M059J (cell line): ENCODE data around the gene GINS2. TPM values are rescaled to one million over a fixed set of nuclear protein-coding genes. Genes with fewer than 3 reads are reported as not detected.

Experiments used
- DNase-seq: peaks from one replicate; pipeline ENCODE4 v3.0.0-alpha.2; 2012; ENCODE audit warnings: low read depth
- total RNA-seq: library from RNA; depleted of rRNA; stranded (reverse); fragments of >200 nt; shearing (Covaris generic); gene quantifications from 2 replicates; pipeline ENCODE4 v1.2.3, GENCODE V29; 2014; rRNA removed

GINS2 gene
- 27.0 and 32.5 TPM in 2 replicates for total RNA-seq

- peak; percentile 89 for DNase-seq
Observed at GRCh38 chr16:85688586-85689284, at the start of gene GINS2. GINS2 (minus strand) TSS chr16:85688954; CDS start chr16:85688898, 56 bp downstream.

GRCh38 chr16:85736921-85737320 lies 48.2 kb upstream of the GINS2 start:
- DNase-seq: no peak

- no peak for DNase-seq
Observed at GRCh38 chr16:85735946-85736345, 47.2 kb upstream of the GINS2 start.

GRCh38 chr16:85735225-85735635 lies 46.5 kb upstream of the GINS2 start:
- DNase-seq: no peak

GRCh38 chr16:85734311-85735017 lies 45.7 kb upstream of the GINS2 start:
- DNase-seq: no peak

GRCh38 chr16:85733839-85734170 lies 45.1 kb upstream of the GINS2 start:
- no peak for DNase-seq

- no peak for DNase-seq
Observed at GRCh38 chr16:85733155-85733838, 44.5 kb upstream of the GINS2 start.

GRCh38 chr16:85731179-85731578 lies 42.4 kb upstream of the GINS2 start:
- no peak for DNase-seq

- DNase-seq: no peak
Observed at GRCh38 chr16:85730186-85730465, 41.4 kb upstream of the GINS2 start.

GRCh38 chr16:85729452-85730185 lies 40.9 kb upstream of the GINS2 start:
- DNase-seq: no peak

GRCh38 chr16:85728879-85729278 lies 40.1 kb upstream of the GINS2 start:
- DNase-seq: no peak

- no peak for DNase-seq
Observed at GRCh38 chr16:85724936-85725335, 36.2 kb upstream of the GINS2 start.

GRCh38 chr16:85724126-85724879 lies 35.5 kb upstream of the GINS2 start:
- DNase-seq: no peak

GRCh38 chr16:85722128-85722893 lies 33.6 kb upstream of the GINS2 start:
- no peak for DNase-seq

- peak; percentile 96 for DNase-seq
Observed at GRCh38 chr16:85720302-85720637, 31.5 kb upstream of the GINS2 start.

GRCh38 chr16:85719605-85720301 lies 31.0 kb upstream of the GINS2 start:
- no peak for DNase-seq

GRCh38 chr16:85718682-85719081 lies 29.9 kb upstream of the GINS2 start:
- no peak for DNase-seq

- DNase-seq: no peak
Observed at GRCh38 chr16:85718153-85718477, 29.4 kb upstream of the GINS2 start.

GRCh38 chr16:85717393-85718152 lies 28.8 kb upstream of the GINS2 start:
- DNase-seq: peak; percentile 61

- DNase-seq: peak; percentile 45
Observed at GRCh38 chr16:85716680-85717038, 27.9 kb upstream of the GINS2 start.
